IPS-NIHi11 (cell line): ENCODE data around the gene CDSN.
A peak's percentile ranks its signal among the peaks of the same experiment; 100 is the strongest.

Experiments used
- DNase-seq: peaks from one replicate; pipeline ENCODE4 v3.0.0; 2012; ENCODE audit warnings: mixed read lengths, low spot score

Gene CDSN

GRCh38 chr6:31115941-31116560 lies 4.2 kb downstream of the CDSN start:
- no peak for DNase-seq

DNA sequence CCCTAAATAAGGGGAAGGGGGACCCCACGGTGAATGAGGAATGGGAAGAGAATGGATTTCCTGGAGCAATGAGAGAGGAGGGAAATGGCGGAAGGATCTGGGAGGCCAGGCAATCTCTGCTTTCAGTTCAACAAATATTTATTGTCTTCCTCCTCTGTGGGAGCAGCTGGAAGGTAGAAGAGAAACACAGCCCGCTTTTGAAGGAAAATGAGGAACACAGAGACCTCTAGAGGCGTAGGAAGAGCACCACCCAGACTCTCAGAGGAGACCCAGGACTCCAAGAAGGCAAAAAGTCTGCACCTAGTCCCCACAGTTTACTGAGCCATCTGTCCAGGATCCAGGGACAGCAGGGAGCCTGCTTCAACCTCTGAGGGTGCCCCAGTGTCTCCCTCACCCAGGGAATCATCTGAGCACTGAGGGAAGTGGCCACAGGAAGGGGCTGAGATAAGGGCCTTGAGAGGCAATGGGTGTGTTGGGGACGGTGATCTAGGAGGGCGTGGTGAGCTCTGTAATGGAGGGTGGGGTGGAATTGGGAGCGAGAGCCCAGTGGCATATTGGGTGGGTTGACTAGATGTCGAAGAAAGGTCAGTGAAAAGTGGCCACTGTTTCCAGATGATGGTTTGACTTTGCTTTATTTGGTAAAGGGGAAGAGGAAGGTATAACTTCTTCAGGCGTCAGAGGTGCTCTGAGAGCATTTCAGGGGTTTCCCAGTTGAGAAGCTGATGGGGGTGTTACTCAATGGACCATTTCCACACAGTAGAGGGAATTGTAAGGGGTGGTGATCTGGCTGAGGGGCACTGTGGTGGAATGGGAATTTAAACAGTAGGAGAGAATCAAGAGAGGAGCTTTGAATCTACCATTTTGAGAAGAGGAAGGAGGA lies 5.0 kb downstream of the CDSN start:
- DNase-seq: no peak

- DNase-seq: peak; percentile 46
Measured at GRCh38 chr6:31114541-31114878, 5.7 kb downstream of the CDSN start, which contains the start of gene PSORS1C1. Gene PSORS1C1 (plus strand): TSS chr6:31114800. CDS start chr6:31129633, 14,833 bp downstream.

GRCh38 chr6:31113861-31114540 lies 6.2 kb downstream of the CDSN start:
- DNase-seq: no peak

- no peak for DNase-seq
Measured at GRCh38 chr6:31112478-31112877, 7.8 kb downstream of the CDSN start, which contains the start of gene C6orf15. Gene C6orf15 (minus strand): TSS chr6:31112575. CDS start chr6:31112555, 20 bp downstream.

DNA sequence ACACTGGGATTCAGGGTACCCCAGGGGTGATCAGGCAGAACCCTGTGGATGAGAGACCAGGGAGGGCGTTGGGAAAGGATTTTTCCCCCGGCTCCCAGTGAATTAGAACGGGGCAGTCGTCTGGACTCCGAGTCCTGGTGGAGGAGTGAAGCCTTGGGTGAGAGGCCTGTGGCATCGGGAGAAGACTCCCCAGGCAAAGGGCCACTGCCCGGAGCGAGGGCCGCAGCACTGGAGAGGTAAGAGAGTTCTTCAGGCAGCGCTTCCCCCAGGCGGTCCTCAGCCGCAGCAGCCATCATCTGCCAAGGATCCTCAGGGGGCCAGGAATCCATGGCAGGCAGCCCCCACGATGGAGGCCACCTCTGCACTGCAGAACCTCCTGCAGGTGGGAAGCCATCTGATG lies 8.5 kb downstream of the CDSN start:
- DNase-seq: no peak

DNA sequence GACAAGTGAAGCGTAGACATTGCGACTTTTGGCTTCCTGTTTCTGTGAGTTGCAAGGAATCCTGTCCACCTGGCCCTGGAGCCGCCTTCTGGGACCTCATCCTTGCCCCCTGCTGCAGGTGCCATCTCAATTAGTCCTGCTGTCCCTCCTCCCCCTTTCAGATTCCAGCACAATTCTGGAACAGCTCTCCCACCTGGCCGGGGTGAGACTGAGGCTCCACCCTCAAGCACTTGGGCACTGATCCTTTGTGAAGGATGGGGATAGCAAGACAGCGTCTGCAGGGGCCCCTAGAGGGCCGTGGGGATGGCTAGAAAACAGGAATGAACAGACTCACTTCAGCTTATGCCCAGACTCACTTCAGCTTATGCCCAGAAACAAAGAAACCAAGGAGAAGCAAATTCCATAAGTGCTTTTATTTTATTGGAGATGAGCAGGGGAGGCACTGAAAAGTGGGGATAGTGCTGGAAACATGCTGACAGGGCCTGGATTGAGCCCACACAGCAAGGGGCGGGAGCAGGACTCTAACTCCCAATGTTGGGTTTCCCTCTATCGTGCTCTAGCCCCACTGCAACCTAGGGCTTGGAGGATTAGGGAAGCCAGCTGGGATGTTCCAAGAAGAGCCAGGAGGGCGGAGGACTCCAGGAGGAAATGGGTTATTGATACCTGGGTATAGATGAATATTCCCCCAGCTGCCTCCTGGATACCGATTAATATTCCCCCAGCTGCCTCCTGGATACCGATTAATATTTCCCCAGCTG lies 9.2 kb downstream of the CDSN start:
- DNase-seq: peak; percentile 67

DNA sequence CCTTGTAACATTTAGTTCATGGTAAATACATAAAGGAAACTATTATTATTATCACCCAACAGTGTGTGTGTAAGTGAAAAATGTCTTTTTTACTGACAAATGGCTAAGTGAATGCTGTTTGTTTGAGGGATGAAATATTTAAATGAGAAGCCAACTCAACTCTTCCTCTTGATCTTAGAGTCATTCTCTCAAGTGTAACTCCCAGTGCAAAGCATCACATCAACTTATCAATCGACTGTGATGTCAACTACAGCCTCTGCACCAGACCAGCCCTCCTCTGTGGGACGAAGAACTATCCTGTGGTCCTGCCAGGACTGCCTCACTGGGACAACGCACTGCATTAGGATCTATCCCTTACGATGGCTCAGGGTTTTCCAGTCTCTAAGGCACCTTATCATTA lies 13.2 kb downstream of the CDSN start:
- no peak for DNase-seq

DNA sequence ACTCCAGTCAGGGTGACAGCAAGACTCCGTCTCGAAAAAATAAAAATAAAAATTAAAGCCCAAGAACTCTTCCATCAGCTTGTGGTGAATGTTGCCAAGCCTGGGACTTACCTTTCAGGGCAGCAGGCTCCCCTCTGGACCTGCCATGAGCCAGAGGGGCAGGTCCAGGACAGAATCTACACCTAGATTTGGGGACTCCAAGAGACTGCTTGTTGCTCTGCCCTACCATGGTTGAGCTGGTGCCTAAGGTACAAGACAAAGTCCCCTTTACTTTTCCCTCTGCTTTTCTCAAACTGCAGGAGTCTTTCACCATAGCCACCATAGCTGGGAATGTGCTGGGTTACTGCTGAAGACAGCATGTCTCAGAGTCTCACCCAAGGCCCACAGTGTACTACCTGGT lies 17.1 kb downstream of the CDSN start:
- no peak for DNase-seq

GRCh38 chr6:31098449-31098938 lies 21.8 kb downstream of the CDSN start:
- DNase-seq: no peak

DNA sequence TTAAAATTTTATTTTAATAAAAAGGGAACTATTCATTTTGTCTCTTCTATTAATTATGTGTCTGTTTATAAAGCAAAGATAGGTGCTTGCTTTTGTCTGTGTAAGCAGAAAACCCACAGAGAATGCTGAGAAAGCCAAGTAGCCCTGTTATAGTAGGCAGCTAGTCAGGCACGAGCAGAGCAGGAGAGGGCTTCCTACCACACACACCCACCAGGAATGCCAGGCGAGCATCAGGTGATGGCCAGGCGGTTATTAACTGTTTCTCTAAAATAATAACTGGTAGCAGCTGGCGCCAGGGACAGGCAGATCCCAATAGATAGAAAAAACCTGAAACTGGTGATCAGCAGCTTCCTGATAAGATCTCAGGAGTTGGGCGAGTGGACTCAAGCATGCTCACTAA lies 23.6 kb downstream of the CDSN start:
- DNase-seq: no peak

DNA sequence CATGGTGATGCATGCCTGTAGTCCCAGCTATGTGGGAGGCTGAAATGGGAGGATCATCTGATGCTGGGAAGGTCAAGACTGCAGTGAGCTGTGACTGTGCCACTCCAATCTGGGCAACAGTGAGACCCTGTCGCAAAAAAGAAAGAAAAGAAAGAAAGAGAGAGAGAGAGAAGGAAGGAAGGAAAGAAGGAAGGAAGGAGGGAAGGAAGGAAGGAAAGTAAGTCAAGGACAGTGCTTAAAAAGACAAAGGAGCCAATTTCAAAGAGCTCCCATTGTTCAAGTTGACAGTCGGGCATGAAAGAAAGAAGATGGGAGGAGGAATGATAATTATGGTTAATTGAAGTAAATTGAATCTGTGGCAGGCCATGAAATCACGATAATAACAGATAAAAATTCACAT lies 24.0 kb downstream of the CDSN start:
- DNase-seq: no peak

- DNase-seq: no peak
Measured at GRCh38 chr6:31094389-31094881, 25.8 kb downstream of the CDSN start.

GRCh38 chr6:31092769-31093505 lies 27.3 kb downstream of the CDSN start:
- DNase-seq: no peak

- no peak for DNase-seq
Measured at GRCh38 chr6:31092238-31092637, 28.0 kb downstream of the CDSN start.

- no peak for DNase-seq
Measured at GRCh38 chr6:31091680-31092079, 28.6 kb downstream of the CDSN start.

DNA sequence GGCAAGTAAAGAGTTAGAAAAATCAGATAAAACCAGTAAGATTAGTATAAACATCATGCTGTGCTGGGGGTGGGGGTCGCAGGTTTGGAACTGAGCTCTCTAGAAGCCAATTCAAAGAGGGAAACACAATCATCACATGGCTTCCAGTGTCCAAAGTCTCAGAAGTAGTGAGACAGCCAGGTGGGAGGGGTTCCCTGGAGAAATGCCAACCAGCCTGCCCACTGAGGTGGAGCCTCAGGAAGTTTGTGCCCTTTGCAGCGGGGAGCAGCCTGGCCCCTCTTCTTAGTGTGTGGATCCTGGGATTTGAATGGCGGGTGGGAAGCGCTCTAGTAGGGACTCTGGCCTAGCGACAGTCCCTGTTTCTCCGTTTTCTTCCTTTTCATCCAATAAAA lies 29.3 kb downstream of the CDSN start:
- no peak for DNase-seq

DNA sequence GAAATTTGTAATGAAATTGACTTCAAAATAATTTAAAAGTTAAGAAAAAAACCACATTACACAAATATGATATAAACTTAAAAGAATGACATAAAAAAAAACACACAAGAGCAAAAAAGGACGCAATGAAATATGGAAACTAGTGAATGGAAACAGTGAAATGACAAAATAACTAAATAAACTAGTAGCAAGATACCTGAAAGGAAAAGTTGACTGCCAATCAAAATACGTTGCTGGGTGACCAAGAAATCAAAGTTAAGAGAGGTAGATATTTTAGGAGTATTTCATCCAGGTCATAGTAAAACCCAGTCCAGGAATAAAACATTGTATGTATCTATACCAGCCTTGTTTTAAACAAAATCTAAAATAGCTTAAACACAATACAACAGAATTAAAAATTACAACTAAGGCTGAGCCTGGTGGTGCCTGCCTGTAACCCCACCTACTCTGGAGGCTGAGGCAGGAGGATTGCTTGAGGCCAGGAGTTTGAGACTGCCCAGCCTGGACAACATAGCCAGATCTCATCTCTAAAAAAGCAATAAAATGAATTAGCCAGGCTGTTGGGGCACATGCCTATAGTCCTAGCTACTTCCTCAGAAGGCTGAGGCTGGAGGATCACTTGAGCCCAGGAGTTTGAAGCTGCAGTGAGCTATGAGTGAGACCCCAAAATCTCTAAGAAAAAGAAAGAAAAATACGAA lies 29.8 kb downstream of the CDSN start:
- DNase-seq: no peak

GRCh38 chr6:31087494-31088089 lies 32.7 kb downstream of the CDSN start:
- DNase-seq: peak; percentile 88

DNA sequence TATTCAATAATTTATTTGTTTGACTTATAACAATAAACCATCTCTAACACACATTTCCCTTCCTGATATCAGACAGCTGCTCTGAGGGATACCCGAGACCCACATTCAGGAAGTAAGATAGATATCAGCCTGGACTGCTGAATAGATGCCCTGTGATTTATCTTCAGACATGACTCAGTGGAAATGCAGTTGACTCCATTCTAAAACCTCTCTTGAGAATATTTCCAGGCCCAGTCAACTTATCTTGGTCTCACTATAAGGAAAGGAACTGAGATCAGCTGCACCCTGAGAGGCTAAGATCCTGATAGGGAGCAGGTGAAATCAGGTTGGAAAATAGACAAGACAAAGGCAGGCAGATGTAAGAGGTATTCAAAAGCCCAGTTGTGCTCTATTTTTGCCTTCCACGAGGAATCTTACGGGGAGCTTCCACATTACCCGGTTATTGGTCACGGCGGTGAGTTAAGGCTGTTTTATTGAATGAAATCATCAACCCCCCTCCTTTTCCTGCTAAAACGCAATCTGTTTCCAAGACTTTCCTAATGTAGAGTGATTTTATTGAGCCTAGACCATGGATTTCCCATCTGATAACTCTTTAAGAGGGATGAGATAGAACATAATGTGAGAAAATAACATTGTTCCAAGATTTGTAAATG lies 33.3 kb downstream of the CDSN start:
- no peak for DNase-seq
